ENCODE results near the gene SIK2. TPM values are rescaled to one million over a fixed set of nuclear protein-coding genes. Genes with fewer than 3 reads are reported as not detected.
"Not testable (repeated sequence)": the region's sequence is repeated elsewhere in the genome, so short reads cannot be mapped to it uniquely, and the experiment has no call there.

SIK2 gene
- total RNA-seq, 1 donor from 2014 or later, result 16.3 TPM

DNA sequence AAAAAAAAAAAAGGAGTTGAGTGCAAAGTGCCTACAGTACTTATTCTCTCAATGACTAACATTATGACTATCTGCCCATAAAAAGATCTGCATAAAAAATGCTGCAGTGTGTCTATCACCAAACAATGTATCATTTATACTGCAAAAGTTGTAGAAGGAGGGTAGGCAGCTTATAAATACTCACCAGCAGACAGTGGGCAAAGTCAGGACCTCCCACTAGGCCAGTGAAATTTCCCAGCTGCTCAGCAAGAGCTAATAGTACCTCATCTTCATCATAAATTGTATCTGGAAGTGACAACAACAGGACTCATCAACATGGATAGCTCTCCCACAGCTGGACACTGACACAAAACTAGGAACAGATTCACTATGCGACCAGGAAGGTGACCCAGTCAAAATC, 162.4 kb downstream of the SIK2 start:
- intact Hi-C loops (cut with micrococcal nuclease), result no loop called here
- DNase-seq, result no peak
- Histone ChIP-seq H3K27ac (replicated peaks) (no peak overlapping the region), H3K9me3 (replicated peaks) (no peaks in the 10 kb centered on the region), H3K27me3 (ENCODE audit: low read depth) (no peaks in the 10 kb centered on the region), H3K36me3 (peaks cover 52% of the 10 kb centered on the region), H3K4me3 (peak overlapping the region; percentile 97), H3K4me1 (peaks cover 62% of the 10 kb centered on the region)
- TF ChIP-seq, protein P1, sequence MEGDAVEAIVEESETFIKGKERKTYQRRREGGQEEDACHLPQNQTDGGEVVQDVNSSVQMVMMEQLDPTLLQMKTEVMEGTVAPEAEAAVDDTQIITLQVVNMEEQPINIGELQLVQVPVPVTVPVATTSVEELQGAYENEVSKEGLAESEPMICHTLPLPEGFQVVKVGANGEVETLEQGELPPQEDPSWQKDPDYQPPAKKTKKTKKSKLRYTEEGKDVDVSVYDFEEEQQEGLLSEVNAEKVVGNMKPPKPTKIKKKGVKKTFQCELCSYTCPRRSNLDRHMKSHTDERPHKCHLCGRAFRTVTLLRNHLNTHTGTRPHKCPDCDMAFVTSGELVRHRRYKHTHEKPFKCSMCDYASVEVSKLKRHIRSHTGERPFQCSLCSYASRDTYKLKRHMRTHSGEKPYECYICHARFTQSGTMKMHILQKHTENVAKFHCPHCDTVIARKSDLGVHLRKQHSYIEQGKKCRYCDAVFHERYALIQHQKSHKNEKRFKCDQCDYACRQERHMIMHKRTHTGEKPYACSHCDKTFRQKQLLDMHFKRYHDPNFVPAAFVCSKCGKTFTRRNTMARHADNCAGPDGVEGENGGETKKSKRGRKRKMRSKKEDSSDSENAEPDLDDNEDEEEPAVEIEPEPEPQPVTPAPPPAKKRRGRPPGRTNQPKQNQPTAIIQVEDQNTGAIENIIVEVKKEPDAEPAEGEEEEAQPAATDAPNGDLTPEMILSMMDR (IDR thresholded peaks at IDR 0.05; ENCODE audit: borderline replicate concordance), result no peak

DNA sequence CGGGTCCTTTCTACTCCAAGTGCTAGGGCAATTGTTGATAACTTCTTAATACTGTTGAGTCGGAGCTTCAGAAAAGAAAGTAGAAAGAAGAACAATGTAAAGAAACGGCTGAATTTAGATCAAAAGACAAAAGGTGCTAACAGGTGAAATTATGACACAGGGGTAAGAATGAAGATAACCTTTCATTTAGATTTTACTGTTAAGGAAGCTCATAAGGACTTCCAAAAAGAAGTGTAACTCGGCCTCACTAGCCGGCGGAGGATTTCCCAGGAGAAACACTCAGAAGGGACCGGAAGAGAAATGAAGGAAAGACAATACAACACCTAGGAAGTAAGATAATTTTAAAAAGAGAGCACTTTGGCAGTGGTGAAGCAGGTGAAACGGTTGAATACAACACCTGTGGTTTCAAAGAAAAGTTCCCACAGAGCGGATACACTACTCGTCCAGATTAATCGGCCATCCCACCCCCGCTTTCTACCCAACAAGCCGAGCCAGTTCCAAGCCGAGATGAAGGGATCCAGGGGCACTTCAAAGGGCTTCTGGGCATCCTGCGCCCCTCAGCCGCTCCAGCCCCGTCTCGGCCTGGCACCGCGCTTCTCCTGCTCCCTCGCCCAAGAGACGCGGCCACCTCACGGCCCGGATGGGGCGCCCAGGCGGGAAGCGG, 163.2 kb downstream of the SIK2 start:
- Histone ChIP-seq H3K9me3 (replicated peaks) (no peaks in the 10 kb centered on the region), H3K27ac (replicated peaks) (peak overlapping the region; percentile 88), H3K27me3 (ENCODE audit: low read depth) (no peaks in the 10 kb centered on the region), H3K36me3 (peaks cover 44% of the 10 kb centered on the region), H3K4me3 (peak overlapping the region; percentile 97), H3K4me1 (peaks cover 54% of the 10 kb centered on the region)
- intact Hi-C loops (cut with micrococcal nuclease), result no loop called here
- DNase-seq, result no peak
- TF ChIP-seq, protein P1 (IDR thresholded peaks at IDR 0.05; ENCODE audit: borderline replicate concordance), result no peak

DNA sequence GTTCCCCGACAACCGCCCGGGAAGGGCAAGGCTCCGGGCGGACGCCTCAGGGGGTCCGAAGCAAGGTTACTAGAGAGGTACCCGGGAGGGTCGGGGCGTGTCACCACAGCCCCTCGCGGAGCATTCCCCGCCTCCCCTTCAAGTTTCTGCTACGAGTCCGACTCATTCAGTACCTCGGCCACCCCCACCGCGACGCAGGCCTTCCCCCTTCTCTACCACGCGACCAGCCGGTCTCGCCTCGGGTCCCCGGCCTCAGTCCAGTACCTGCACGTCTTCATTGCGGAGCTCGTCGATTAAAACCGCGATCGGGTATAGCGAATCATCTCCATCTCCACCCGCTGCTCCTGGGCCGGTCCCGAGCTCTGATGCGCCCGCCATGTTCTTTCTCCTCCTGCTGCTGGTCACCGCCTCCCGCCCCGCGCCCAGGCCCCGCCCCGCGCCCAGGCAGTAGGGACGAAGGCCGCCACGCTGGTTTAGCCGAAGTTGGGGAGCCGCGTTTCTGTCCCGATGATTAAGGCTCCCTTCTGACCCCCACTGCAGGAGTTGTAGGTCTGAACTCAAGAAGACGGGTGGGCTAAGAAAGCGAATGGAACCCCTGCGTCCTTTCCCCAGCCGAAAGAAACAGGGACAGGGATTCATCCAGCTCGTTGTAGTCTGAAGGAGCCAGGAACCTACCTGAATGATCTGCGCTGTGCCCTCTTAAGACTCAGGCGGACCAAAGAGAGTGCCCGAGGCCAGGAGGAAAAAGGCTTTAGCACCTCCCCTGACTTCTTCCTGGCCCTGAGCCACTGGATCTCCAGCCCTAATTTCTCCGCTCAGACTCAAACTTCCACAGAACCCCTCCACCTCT, 164.0 kb downstream of the SIK2 start, which contains the start of gene PPP2R1B:
Gene PPP2R1B (minus strand): TSS at position 406 of the 850 bp plus-strand sequence. CDS start 28 bp downstream, at position 378.
- DNase-seq, result peak; percentile 76
- Histone ChIP-seq H3K36me3 (peaks cover 37% of the 10 kb centered on the region), H3K4me3 (peak within 1 kb of the TSS; percentile 97), H3K27ac (replicated peaks) (peak within 1 kb of the TSS; percentile 88), H3K9me3 (replicated peaks) (no peaks in the 10 kb centered on the region), H3K4me1 (peaks cover 46% of the 10 kb centered on the region), H3K27me3 (ENCODE audit: low read depth) (no peaks in the 10 kb centered on the region)
- TF ChIP-seq, protein P1 (IDR thresholded peaks at IDR 0.05; ENCODE audit: borderline replicate concordance), result no peak
- intact Hi-C loops (cut with micrococcal nuclease), result no loop called here

DNA sequence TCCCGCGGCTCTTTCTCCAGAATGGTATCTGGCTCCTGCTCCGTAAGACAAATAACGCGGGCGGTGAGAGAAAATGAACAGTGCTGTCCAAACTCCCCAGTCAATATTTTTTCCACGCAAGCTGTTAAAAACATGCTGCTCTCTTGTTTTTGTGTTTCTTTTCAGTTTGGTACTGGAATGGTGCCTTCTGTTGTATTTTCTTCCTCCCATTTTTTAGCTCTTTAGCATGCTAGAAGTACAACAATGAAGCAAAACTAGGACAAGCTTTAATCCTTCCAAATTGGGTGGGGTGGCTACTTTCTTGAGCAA, 164.5 kb downstream of the SIK2 start:
- H3K27me3 ChIP-seq (ENCODE audit: low read depth), result no peaks in the 10 kb centered on the region
- DNase-seq, result no peak
- H3K27ac ChIP-seq (replicated peaks), result peak overlapping the region; percentile 88
- intact Hi-C loops (cut with micrococcal nuclease), result no loop called here
- peak overlapping the region; percentile 97 for H3K4me3 ChIP-seq
- H3K36me3 ChIP-seq, result peaks cover 31% of the 10 kb centered on the region
- no peaks in the 10 kb centered on the region for H3K9me3 ChIP-seq (replicated peaks)
- H3K4me1 ChIP-seq, result peaks cover 46% of the 10 kb centered on the region
- TF ChIP-seq, protein P1 (IDR thresholded peaks at IDR 0.05; ENCODE audit: borderline replicate concordance), result no peak

DNA sequence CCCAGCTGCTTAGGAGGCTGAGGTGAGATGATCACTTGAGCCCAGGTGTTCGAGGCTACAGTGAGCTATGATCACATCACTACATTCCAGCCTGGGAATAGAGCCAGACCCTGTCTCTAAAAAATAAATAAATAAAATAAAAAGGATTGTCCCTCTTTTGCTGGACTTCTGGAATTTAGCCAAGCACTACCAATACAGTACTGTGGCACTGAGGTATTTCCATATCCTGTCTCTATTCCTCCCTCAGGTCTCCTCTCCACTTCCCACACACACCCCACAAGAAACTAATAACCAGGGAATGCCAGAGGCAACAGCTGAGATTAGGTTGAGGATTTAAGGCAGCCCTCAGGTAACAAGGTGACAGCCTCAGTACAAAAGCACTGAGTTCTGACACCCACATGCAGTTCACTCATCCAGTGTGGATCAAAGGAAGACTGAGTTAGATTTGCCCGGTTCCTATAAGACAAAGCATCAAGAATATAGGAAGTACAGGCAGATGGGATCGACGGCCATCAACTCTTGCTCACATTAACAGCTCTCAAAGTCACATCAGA, 168.4 kb downstream of the SIK2 start:
- no peak overlapping the region for H3K4me3 ChIP-seq
- H3K27ac ChIP-seq (replicated peaks), result no peak overlapping the region
- no peak for DNase-seq
- no peaks in the 10 kb centered on the region for H3K36me3 ChIP-seq
- intact Hi-C loops (cut with micrococcal nuclease), result loop anchor here (10.0 kb wide), 1 partner anchor 64 kb away; no protein-coding TSS in a partner anchor
- no peaks in the 10 kb centered on the region for H3K9me3 ChIP-seq (replicated peaks)
- H3K4me1 ChIP-seq, result peaks cover 22% of the 10 kb centered on the region
- H3K27me3 ChIP-seq (ENCODE audit: low read depth), result no peaks in the 10 kb centered on the region
- TF ChIP-seq, protein P1 (IDR thresholded peaks at IDR 0.05; ENCODE audit: borderline replicate concordance), result no peak

DNA sequence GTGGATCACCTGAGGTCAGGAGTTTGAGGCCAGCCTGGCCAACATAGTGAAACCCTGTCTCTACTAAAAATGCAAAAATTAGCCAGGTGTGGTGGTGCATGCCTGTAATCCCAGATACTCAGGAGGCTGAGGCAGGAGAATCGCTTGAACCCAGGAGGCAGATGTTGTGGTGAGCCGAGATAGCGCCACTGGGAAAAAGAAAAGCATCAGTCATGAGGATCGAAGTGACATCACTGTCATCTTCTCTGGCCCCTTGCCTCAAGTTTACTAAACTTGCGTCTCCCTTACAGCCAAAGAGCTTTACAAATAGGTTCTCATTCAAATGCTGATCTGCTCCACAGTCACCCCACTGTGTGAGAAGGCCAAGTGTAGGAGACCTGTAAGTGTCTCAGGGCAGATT, 169.0 kb downstream of the SIK2 start:
- H3K4me1 ChIP-seq, result peaks cover 18% of the 10 kb centered on the region
- not testable (repeated sequence) for DNase-seq; H3K27ac ChIP-seq (replicated peaks); H3K27me3 ChIP-seq (ENCODE audit: low read depth); H3K36me3 ChIP-seq; H3K9me3 ChIP-seq (replicated peaks); H3K4me3 ChIP-seq
- intact Hi-C loops (cut with micrococcal nuclease), result loop anchor here (10.0 kb wide), 1 partner anchor 64 kb away; no protein-coding TSS in a partner anchor
